A549 (cell line): Measurements from ENCODE around the gene SMARCA4.
A peak's percentile ranks its signal among the peaks of the same experiment; 100 is the strongest.

Experiments
- CHD2 ChIP-seq: fragments of 150-350 bp; IDR thresholded peaks from 2 replicates; pipeline ENCODE4 v1.6.1; 2014; ENCODE audit warnings: low read length; ENCODE audit not compliant: partially characterized antibody
- CTCF ChIP-seq: fragments of >200 bp; sonication (Bioruptor Twin); formaldehyde crosslinking; IDR thresholded peaks from 3 replicates; pipeline ENCODE4 v1.5.1; 2016
- EHF ChIP-seq: fragments of 250-450 bp; sonication (Bioruptor Pico); IDR thresholded peaks from 2 replicates; pipeline ENCODE4 v1.5.0; 2020; ENCODE audit warnings: mild to moderate bottlenecking
- KDM1A ChIP-seq: fragments of 200-600 bp; sonication (generic); IDR thresholded peaks from 2 replicates; pipeline ENCODE4 v1.6.1; 2016; ENCODE audit warnings: low read depth, mild to moderate bottlenecking
- PHF8 ChIP-seq: fragments of 200-600 bp; sonication (generic); IDR thresholded peaks from 2 replicates; pipeline ENCODE4 v1.6.1; 2016; ENCODE audit warnings: low read depth, mild to moderate bottlenecking, antibody characterized with exemption, moderate library complexity, borderline replicate concordance
- RAD21 ChIP-seq, 2 experiments: fragments of >200 bp in 1 of 2; sonication (Bioruptor Twin) in 1 of 2; formaldehyde crosslinking in 1 of 2; IDR thresholded peaks in 1 of 2; conservative IDR thresholded peaks in 1 of 2; 2 replicates in 1 of 2; 3 replicates in 1 of 2; pipeline ENCODE4 v1.6.1; 2012 to 2018; ENCODE audit warnings: inconsistent platforms in 1 of 2
- ZFP36 ChIP-seq: fragments of 450-650 bp; IDR thresholded peaks from 2 replicates; pipeline ENCODE4 v1.6.1; 2014; ENCODE audit warnings: borderline replicate concordance; ENCODE audit not compliant: partially characterized antibody

DNA sequence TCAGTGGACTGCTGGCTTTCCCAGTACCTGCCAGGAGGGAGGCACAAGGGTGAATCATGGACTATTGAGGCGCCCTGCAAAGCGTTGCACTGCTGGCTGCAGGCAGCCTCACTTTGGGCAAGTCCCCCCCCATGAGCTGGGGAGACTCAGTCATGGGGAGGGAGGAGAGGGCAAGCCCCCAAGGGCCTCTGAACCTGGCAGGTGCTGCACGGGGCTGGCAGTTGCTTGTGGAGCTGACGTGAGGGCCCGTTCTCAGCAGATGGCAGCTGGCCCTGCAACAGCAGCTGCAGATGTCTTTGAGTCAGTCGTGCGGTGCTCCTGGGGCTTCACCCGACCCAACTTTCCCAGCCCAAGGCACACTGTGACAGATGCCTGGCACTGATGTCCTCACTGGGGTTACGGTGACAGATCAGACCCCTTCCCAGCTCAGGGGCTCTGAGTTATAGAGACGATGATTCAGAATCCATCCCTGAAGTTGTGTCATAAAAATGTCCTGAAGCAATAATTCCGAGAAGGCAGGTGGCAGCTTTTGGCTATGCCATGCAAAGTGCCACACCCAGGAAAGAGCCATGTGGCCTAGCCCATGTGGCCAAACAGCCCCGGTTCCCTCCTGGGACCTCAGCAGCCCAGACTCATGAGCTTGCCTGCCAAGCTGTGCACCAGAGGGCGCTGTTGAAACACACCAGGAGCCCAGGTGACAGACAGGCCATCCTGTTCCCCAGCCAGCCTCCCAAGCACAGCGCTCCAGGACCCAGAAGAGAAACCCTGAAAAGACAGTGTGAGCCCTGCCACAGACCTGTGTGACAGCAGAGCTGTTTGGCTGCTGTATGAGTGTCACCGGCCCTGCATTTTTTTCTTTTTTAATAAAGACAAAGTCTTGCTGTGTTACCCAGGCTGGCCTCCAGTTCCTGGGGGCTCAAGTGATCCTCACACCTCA lies 74.9 kb downstream of the SMARCA4 start:
- TF ChIP-seq RAD21 (conservative IDR thresholded peaks at IDR 0.05 in 1 of 2, IDR thresholded peaks at IDR 0.05 in 1 of 2) (peak; percentile 72 to 81), CHD2 (no peak), CTCF (peak; percentile 74), ZFP36 (no peak), PHF8 (no peak), EHF (CRISPR knock-in tag) (no peak), KDM1A (no peak)
